ENCODE data around the gene ARIH1. TPM values are rescaled to one million over a fixed set of nuclear protein-coding genes. Genes with fewer than 3 reads are reported as not detected.

Gene ARIH1
- total RNA-seq, 2 experiments from 2014 or later, result 170 to 175 TPM

DNA sequence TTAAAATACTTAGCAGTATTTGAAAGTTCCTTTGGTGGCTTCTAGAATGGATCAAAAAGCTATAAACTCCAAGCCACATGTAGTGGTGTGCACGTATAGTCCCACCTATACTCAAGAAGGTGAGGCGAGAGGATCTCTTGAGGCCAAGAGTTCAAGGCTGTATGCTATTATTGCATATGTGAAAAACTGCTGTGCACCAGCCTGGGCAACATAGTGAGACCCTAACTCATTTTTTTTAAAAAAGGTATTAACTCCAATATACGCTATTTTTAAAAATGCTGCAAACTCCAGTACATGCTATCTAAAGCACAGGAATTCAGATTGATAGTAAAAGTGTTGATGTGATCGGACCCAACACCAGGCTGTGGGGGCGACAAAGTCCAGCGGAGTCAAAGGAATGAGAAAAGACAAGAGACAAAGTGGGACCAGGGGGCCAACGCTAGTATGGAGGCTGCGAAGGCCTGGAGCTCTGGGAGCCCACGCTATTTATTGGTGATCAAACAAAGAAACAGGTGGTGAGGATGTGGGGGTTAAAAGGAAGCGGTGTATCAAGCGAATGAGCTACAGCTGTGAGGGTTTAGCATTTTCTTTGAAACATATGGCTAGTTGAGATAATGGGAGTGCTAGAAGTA lies 66.6 kb downstream of the ARIH1 start:
- Mint-ChIP-seq H3K27ac (no peak overlapping the region), H3K9me3 (peaks cover 11% of the 10 kb centered on the region)
- intact Hi-C loops (cut with micrococcal nuclease), result no loop called here

DNA sequence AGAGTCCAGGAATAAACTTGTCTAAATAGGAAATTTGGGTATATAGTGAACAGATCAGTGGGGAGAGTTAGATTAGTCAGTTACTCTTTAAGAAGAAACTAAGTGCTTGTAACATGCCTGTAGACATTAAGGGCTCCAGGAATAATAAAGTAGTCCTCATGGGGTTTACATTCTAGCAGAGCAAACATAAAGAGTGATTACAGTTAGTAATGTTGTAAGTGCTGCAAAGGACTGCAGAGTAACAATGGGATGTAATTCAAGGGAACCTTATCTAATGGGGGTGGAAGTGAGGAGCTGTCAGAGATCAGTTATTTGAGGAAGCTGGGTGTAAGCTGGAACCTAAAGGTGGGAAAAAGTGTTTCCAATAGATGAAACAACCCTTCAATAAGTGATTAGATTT lies 67.5 kb downstream of the ARIH1 start:
- Mint-ChIP-seq H3K9me3 (peaks cover 11% of the 10 kb centered on the region), H3K4me1 (ENCODE audit: low read depth) (peaks cover 6% of the 10 kb centered on the region), H3K4me3 (no peak overlapping the region), H3K27ac (no peak overlapping the region), H3K36me3 (ENCODE audit: low read depth) (peaks cover 34% of the 10 kb centered on the region), H3K27me3 (no peaks in the 10 kb centered on the region)
- ChIA-PET POLR2A (no interaction called here), CTCF (no interaction called here)
- intact Hi-C loops (cut with micrococcal nuclease), result no loop called here
- ATAC-seq (no peak), DNase-seq (no peak)
- TF ChIP-seq, protein P1, sequence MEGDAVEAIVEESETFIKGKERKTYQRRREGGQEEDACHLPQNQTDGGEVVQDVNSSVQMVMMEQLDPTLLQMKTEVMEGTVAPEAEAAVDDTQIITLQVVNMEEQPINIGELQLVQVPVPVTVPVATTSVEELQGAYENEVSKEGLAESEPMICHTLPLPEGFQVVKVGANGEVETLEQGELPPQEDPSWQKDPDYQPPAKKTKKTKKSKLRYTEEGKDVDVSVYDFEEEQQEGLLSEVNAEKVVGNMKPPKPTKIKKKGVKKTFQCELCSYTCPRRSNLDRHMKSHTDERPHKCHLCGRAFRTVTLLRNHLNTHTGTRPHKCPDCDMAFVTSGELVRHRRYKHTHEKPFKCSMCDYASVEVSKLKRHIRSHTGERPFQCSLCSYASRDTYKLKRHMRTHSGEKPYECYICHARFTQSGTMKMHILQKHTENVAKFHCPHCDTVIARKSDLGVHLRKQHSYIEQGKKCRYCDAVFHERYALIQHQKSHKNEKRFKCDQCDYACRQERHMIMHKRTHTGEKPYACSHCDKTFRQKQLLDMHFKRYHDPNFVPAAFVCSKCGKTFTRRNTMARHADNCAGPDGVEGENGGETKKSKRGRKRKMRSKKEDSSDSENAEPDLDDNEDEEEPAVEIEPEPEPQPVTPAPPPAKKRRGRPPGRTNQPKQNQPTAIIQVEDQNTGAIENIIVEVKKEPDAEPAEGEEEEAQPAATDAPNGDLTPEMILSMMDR (IDR thresholded peaks at IDR 0.05), result no peak

More for the DNA sequence above, 66.6 kb downstream of the ARIH1 start:
- peak; percentile 6 for DNase-seq
- H3K27me3 Mint-ChIP-seq, result no peaks in the 10 kb centered on the region
- TF ChIP-seq, protein P1 (IDR thresholded peaks at IDR 0.05), result no peak
- ChIA-PET CTCF (interaction anchor here (0.8 kb wide), 1 partner anchor 232 kb away, joined by 3 read pairs; no protein-coding TSS in a partner anchor), POLR2A (interaction anchor here (1.1 kb wide), 1 partner anchor 10 kb away, joined by 3 read pairs; no protein-coding TSS in a partner anchor)
- ATAC-seq, result no peak
- no peak overlapping the region for H3K4me3 Mint-ChIP-seq
- H3K36me3 Mint-ChIP-seq (ENCODE audit: low read depth), result peaks cover 29% of the 10 kb centered on the region
- H3K4me1 Mint-ChIP-seq (ENCODE audit: low read depth), result peaks cover 11% of the 10 kb centered on the region

DNA sequence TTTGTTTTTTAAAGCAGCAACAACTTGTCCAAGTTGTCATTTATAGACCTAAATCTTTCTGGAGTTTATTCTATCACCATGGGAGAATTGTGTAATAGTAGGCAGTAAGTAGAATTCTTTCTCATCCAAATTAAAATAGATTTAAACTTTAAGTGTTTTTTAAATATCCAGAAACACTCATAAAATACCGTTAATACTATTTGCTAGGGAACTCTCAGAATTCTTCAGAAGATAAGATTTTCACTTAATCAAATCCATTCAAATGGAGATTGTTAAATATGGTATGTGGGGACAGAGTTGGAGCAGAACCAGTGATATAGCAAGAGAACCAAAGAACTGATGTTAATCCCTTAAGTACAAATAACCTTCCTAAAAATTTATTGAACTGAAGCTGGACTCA lies 71.0 kb downstream of the ARIH1 start:
- intact Hi-C loops (cut with micrococcal nuclease), result no loop called here
- peaks cover 11% of the 10 kb centered on the region for H3K4me1 Mint-ChIP-seq (ENCODE audit: low read depth)
- ChIA-PET POLR2A (no interaction called here), CTCF (no interaction called here)
- ATAC-seq, result no peak
- DNase-seq, result no peak
- TF ChIP-seq, protein P1 (IDR thresholded peaks at IDR 0.05), result no peak
- no peaks in the 10 kb centered on the region for H3K27me3 Mint-ChIP-seq
- no peak overlapping the region for H3K27ac Mint-ChIP-seq
- no peak overlapping the region for H3K4me3 Mint-ChIP-seq
- peaks cover 27% of the 10 kb centered on the region for H3K36me3 Mint-ChIP-seq (ENCODE audit: low read depth)
- peaks cover 5% of the 10 kb centered on the region for H3K9me3 Mint-ChIP-seq

DNA sequence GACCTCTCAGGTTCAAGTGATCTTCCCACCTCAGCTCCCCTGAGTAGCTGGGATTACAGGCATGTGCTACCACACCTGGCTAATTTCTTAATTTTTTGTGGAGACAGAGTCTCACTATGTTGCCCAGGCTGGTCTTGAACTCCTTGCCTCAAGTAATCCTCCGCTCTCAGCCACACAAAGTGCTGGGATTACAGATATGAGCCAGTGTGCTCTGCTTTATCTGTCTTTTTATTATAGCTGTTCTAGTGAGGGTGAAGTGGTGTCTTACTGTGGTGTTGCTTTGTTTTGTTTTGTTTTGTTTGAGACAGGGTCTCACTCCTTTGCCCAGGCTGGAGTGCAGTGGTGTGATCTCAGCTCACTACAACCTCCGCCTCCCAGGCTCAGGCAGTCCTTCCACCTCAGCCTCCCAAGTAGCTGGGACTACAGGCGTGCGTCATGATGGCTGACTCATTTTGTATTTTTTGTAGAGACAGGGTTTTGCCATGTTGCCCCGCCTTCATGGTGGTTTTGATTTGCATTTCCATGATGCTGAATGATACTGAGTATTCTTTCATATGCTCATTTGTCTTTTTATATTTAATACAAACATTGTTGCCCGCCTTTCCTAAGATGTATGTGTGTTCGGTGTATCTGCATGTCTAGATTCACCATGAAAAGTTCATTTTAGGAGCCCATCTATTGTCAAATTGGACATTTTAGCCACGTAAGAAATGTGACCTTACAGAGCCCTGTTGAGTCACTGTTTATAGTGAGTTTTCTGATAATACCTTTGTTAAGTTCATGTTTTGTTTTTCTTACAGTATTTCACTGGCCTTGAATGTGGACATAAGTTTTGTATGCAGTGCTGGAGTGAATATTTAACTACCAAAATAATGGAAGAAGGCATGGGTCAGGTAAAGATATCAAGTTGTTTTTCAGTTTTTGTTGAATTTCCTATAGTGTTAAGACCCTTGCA lies 80.6 kb downstream of the ARIH1 start:
- ChIA-PET POLR2A (no interaction called here), CTCF (no interaction called here)
- H3K27me3 Mint-ChIP-seq, result no peaks in the 10 kb centered on the region
- peak overlapping the region; percentile 79 for H3K27ac Mint-ChIP-seq
- intact Hi-C loops (cut with micrococcal nuclease), result no loop called here
- H3K9me3 Mint-ChIP-seq, result no peaks in the 10 kb centered on the region
- H3K36me3 Mint-ChIP-seq (ENCODE audit: low read depth), result peaks cover 20% of the 10 kb centered on the region
- DNase-seq, result peak; percentile 54
- TF ChIP-seq, protein P1 (IDR thresholded peaks at IDR 0.05), result no peak
- peaks cover 21% of the 10 kb centered on the region for H3K4me1 Mint-ChIP-seq (ENCODE audit: low read depth)
- ATAC-seq, result peak; percentile 78
- H3K4me3 Mint-ChIP-seq, result no peak overlapping the region

DNA sequence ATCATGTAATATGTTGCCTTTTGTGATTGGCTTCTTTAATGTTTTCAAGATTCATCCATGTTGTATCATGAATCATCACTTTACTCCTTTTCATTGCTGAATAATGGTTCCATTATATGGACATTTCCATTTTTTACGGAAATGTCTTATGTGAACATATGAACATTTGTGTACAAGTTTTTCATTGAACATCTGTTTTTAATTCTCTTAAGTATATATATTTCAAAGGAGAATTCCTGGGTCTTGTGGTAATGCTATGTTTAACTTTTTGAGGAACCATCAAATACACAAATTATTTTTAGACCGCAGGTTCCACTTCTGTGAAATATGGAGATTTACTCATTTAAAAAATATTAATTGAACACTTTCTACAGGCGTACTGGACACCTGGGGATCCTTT lies 85.7 kb downstream of the ARIH1 start:
- Mint-ChIP-seq H3K27ac (no peak overlapping the region), H3K4me3 (no peak overlapping the region), H3K27me3 (no peaks in the 10 kb centered on the region), H3K36me3 (ENCODE audit: low read depth) (peaks cover 34% of the 10 kb centered on the region), H3K9me3 (no peaks in the 10 kb centered on the region), H3K4me1 (ENCODE audit: low read depth) (peaks cover 14% of the 10 kb centered on the region)
- intact Hi-C loops (cut with micrococcal nuclease), result no loop called here
- ATAC-seq (no peak), DNase-seq (no peak)
- ChIA-PET CTCF (interaction anchor here (1.2 kb wide), 1 partner anchor 91 kb away, joined by 3 read pairs; no protein-coding TSS in a partner anchor), POLR2A (no interaction called here)
- TF ChIP-seq, protein P1 (IDR thresholded peaks at IDR 0.05), result no peak
